Measurements from ENCODE around the gene SH2D2A. TPM values are rescaled to one million over a fixed set of nuclear protein-coding genes. Genes with fewer than 3 reads are reported as not detected.

SH2D2A gene
- total RNA-seq, 4 donors from 2014 or later: 6.0 TPM; not detected in 3

DNA sequence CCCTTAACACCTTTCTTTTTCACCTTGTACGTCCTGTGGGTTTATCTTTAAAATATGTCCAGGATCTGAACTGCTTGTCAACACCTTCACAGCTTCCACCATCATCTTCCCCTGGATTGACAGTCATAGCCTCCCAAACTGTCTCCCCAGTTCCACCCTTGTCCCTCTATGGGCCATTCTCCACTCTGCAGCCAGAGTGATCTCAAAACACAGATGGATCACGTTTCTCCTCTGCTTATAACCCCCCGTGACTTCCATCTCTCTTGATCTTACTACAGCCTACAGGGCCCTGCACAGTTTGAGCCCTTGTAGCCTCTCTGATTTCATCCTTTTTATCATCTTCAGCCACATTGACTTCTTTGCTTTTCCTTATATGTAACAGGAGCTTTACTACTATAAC lies 38.0 kb upstream of the SH2D2A start:
- Histone ChIP-seq H3K36me3 (no peaks in the 10 kb centered on the region), H3K4me1 (peaks cover 0 to 10% of the 10 kb centered on the region in 2 donors), H3K4me3 (no peak overlapping the region), H3K27ac (no peak overlapping the region), H3K9me3 (no peaks in the 10 kb centered on the region), H3K27me3 (no peaks in the 10 kb centered on the region)
- DNase-seq: no peak
- intact Hi-C loops (cut with DNase I; ENCODE audit: low total_unique reads): no loop called here
- no peak for TF ChIP-seq POLR2A (IDR thresholded peaks at IDR 0.05)
- TF ChIP-seq, protein P1, sequence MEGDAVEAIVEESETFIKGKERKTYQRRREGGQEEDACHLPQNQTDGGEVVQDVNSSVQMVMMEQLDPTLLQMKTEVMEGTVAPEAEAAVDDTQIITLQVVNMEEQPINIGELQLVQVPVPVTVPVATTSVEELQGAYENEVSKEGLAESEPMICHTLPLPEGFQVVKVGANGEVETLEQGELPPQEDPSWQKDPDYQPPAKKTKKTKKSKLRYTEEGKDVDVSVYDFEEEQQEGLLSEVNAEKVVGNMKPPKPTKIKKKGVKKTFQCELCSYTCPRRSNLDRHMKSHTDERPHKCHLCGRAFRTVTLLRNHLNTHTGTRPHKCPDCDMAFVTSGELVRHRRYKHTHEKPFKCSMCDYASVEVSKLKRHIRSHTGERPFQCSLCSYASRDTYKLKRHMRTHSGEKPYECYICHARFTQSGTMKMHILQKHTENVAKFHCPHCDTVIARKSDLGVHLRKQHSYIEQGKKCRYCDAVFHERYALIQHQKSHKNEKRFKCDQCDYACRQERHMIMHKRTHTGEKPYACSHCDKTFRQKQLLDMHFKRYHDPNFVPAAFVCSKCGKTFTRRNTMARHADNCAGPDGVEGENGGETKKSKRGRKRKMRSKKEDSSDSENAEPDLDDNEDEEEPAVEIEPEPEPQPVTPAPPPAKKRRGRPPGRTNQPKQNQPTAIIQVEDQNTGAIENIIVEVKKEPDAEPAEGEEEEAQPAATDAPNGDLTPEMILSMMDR (IDR thresholded peaks at IDR 0.05): no peak

DNA sequence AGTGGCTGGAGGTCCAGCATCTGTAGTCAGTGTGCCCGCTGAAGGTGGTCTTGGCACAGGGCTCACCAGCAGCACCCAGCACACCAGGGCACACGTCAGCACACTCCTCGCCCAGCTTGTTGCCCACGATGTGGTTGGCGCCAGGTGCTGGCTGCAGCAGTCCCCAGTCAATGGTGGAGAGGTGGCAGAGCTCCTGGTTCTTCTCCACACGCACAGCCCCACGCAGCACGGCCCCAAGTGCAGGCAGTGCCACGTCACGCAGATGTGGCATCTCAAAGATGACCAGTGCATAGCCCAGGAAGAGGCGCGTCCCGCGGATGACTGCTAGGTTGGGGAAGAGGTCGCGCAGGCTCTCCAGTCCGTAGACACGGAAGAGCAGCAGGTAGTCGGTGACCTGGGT lies 37.1 kb upstream of the SH2D2A start:
- Histone ChIP-seq H3K36me3 (no peaks in the 10 kb centered on the region), H3K27me3 (no peaks in the 10 kb centered on the region), H3K4me3 (no peak overlapping the region), H3K9me3 (no peaks in the 10 kb centered on the region), H3K27ac (no peak overlapping the region), H3K4me1 (peaks cover 0 to 4% of the 10 kb centered on the region in 2 donors)
- TF ChIP-seq, protein P1 (IDR thresholded peaks at IDR 0.05): no peak
- TF ChIP-seq POLR2A (IDR thresholded peaks at IDR 0.05): no peak
- intact Hi-C loops (cut with DNase I; ENCODE audit: low total_unique reads): no loop called here
- no peak for DNase-seq

DNA sequence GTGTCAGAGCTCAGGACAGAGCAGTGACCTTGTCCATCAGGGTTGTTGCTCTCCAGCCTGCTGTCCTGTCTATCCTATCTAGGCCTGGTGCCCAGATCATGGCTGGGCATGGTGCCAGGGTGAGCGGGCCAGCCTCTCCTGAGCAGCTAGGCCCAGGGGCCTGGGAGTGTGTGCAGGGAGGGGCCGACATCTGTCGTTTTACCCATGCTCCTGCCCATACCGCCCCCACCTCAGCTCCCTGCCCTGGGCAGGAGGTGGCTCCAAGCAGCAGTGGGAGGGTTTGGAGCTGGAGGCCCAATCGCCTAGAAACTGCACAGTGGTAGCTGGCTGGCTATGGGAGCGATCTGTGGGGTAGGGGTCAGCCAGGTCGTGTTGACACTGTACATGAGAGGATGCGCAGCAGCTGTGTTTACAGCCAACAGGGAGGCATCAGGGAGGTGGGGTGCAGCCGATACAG lies 35.8 kb upstream of the SH2D2A start:
- H3K9me3 ChIP-seq: no peaks in the 10 kb centered on the region
- TF ChIP-seq POLR2A (IDR thresholded peaks at IDR 0.05): no peak
- TF ChIP-seq, protein P1 (IDR thresholded peaks at IDR 0.05): no peak
- no peak overlapping the region for H3K4me3 ChIP-seq
- no peaks in the 10 kb centered on the region for H3K4me1 ChIP-seq
- DNase-seq: peak in 1 of 2 donors; percentile 50
- no peaks in the 10 kb centered on the region for H3K36me3 ChIP-seq
- no peaks in the 10 kb centered on the region for H3K27me3 ChIP-seq
- intact Hi-C loops (cut with DNase I; ENCODE audit: low total_unique reads): no loop called here
- no peak overlapping the region for H3K27ac ChIP-seq

DNA sequence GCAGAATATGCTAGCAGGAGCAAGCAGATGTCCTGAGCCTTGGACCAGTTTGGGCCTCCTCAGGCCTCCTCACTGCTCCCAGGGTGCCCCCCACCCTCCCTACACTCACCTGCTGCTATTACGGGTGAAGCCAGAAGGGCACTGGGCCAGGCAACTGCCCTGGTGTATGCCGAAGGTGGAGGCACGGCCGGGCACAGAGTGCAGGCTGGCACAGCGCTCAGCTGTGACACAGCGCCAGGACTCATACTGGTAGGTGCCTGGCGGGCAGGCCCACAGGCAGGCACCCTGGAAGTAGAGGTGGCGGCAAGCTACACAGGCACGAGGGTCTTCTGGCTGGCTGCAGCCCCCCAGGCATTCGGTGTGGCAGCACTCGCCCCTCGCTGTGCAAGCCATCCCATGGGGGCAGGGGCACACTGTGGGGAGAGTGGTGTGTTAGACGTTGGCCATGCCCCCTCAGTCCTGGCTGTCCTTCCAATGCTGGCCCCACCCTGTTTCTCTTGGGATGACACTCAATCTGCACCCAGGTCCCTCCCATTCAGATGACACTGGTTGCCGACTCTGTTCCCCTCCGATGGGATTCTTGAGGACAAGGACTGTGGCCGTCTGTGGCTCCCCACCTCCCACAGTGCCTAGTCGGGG lies 35.2 kb upstream of the SH2D2A start:
- DNase-seq: no peak
- no peak for TF ChIP-seq POLR2A (IDR thresholded peaks at IDR 0.05)
- TF ChIP-seq, protein P1 (IDR thresholded peaks at IDR 0.05): no peak
- no peak overlapping the region for H3K4me3 ChIP-seq
- H3K27me3 ChIP-seq: no peaks in the 10 kb centered on the region
- H3K4me1 ChIP-seq: no peaks in the 10 kb centered on the region
- intact Hi-C loops (cut with DNase I; ENCODE audit: low total_unique reads): no loop called here
- no peak overlapping the region for H3K27ac ChIP-seq
- no peaks in the 10 kb centered on the region for H3K36me3 ChIP-seq
- H3K9me3 ChIP-seq: no peaks in the 10 kb centered on the region

DNA sequence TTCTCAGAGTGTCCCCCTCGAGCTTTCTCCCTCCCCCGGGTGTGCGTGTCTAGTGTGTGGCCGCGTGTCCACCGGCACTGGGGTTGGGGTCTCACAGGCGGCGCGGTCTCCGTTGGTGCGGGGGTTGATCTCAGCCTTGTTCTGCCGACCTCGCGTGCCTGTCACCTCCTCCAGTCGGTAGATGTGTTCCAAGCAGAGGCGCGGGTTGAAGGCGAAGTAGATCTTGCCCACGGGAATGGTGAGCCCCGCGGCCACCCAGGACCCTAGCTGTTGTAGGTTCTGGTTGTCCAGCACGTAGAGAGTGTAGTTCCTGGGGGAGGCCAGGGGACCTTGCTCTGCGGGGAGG lies 32.5 kb upstream of the SH2D2A start:
- Histone ChIP-seq H3K36me3 (no peaks in the 10 kb centered on the region), H3K4me1 (no peaks in the 10 kb centered on the region), H3K27me3 (peaks cover 4 to 8% of the 10 kb centered on the region in 2 donors), H3K9me3 (no peaks in the 10 kb centered on the region), H3K27ac (no peak overlapping the region), H3K4me3 (no peak overlapping the region)
- no peak for DNase-seq
- intact Hi-C loops (cut with DNase I; ENCODE audit: low total_unique reads): no loop called here
- TF ChIP-seq, protein P1 (IDR thresholded peaks at IDR 0.05): no peak
- no peak for TF ChIP-seq POLR2A (IDR thresholded peaks at IDR 0.05)

Measured in uterus (tissue), 4 donors.